AG04450 (cell line): ENCODE results near the gene ZDHHC14. TPM values are rescaled to one million over a fixed set of nuclear protein-coding genes. Genes with fewer than 3 reads are reported as not detected.

Experiments
- CTCF ChIA-PET: fragments of 300-600, 350-600 bp; formaldehyde crosslinking; extraction: SDS; loops from one replicate; lab custom pipeline; 2022; ENCODE audit warnings: antibody characterized with exemption, inconsistent platforms; lab: Charles Lee
- POLR2A ChIA-PET: fragments of 350-600 bp; formaldehyde crosslinking; extraction: SDS; loops from one replicate; lab custom pipeline; 2021; ENCODE audit warnings: antibody characterized with exemption, inconsistent platforms; lab: Yijun Ruan, JAX
- DNase-seq: peaks from one replicate; pipeline ENCODE4 v3.0.0-alpha.2; 2011; ENCODE audit warnings: low read depth, low spot score
- H3K27ac ChIP-seq: one replicate; pipeline ENCODE4 v1.5.1; 2012; ENCODE audit warnings: low read depth, low read length, control low read depth
- H3K27me3 ChIP-seq: one replicate; pipeline ENCODE4 v1.6.0; 2012; ENCODE audit warnings: low read length; ENCODE audit not compliant: control insufficient read depth, insufficient read depth
- H3K4me3 ChIP-seq: 2 replicates; pipeline ENCODE4 v1.5.1; 2011; ENCODE audit warnings: mild to moderate bottlenecking, low read depth, low read length, control low read depth
- H3K9me3 ChIP-seq: 2 replicates; pipeline ENCODE4 v1.5.1; 2012; ENCODE audit warnings: low read length; ENCODE audit not compliant: control insufficient read depth, insufficient read depth
- CTCF ChIP-seq: IDR thresholded peaks from 2 replicates; pipeline ENCODE4 v1.5.1; 2011; ENCODE audit warnings: low read depth, low read length, control low read depth, inconsistent platforms
- polyA plus RNA-seq: library from polyadenylated mRNA; depleted of rRNA; stranded (reverse); fragments of >200 nt; gene quantifications from 2 replicates; pipeline ENCODE4 v1.2.3, GENCODE V29; 2011

ZDHHC14 gene
- polyA plus RNA-seq, 1 experiment = 2.2 TPM

GRCh38 chr6:157605484-157605883 is 224.5 kb downstream of the ZDHHC14 start:
- ChIA-PET POLR2A (no interaction called here), CTCF (interaction anchor here (1.2 to 1.9 kb wide), 2 partner anchors 8 to 9 kb away, joined by 4 read pairs; no protein-coding TSS in a partner anchor)
- no peaks in the 10 kb centered on the region for H3K27me3 ChIP-seq
- no peaks in the 10 kb centered on the region for H3K9me3 ChIP-seq
- no peak for DNase-seq
- no peak overlapping the region for H3K27ac ChIP-seq
- no peak overlapping the region for H3K4me3 ChIP-seq
- no peak for TF ChIP-seq CTCF

DNA sequence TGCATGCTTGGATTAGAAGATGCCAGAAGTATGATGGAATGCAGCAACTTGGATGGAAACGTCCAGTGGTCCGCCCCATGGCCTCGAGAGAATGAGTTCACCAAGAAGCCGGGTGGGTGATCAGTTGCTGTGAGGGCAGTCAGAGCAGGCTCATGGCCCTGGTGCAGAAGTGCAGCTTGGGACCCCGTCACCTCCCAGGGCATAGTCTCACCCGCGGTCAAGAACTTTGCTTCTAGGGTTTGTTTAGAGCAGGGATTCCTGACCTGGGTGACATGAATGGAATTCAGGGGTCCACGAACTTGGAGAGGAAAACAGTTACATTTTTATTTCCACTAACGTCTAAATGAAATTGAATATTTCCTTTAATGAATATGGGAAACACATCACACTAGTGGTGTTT is 225.5 kb downstream of the ZDHHC14 start:
- Histone ChIP-seq H3K9me3 (no peaks in the 10 kb centered on the region), H3K27ac (no peak overlapping the region), H3K4me3 (no peak overlapping the region), H3K27me3 (no peaks in the 10 kb centered on the region)
- TF ChIP-seq CTCF = no peak
- DNase-seq = no peak
- POLR2A ChIA-PET = no interaction called here
- CTCF ChIA-PET = interaction anchor here (1.9 kb wide), 1 partner anchor 10 kb away, joined by 4 read pairs; no protein-coding TSS in a partner anchor

- H3K9me3 ChIP-seq = no peaks in the 10 kb centered on the region
- TF ChIP-seq CTCF = no peak
- H3K27me3 ChIP-seq = no peaks in the 10 kb centered on the region
- no peak overlapping the region for H3K27ac ChIP-seq
- H3K4me3 ChIP-seq = no peak overlapping the region
- DNase-seq = no peak
- ChIA-PET CTCF (no interaction called here), POLR2A (no interaction called here)
Observed at GRCh38 chr6:157607317-157608109, 226.5 kb downstream of the ZDHHC14 start.

DNA sequence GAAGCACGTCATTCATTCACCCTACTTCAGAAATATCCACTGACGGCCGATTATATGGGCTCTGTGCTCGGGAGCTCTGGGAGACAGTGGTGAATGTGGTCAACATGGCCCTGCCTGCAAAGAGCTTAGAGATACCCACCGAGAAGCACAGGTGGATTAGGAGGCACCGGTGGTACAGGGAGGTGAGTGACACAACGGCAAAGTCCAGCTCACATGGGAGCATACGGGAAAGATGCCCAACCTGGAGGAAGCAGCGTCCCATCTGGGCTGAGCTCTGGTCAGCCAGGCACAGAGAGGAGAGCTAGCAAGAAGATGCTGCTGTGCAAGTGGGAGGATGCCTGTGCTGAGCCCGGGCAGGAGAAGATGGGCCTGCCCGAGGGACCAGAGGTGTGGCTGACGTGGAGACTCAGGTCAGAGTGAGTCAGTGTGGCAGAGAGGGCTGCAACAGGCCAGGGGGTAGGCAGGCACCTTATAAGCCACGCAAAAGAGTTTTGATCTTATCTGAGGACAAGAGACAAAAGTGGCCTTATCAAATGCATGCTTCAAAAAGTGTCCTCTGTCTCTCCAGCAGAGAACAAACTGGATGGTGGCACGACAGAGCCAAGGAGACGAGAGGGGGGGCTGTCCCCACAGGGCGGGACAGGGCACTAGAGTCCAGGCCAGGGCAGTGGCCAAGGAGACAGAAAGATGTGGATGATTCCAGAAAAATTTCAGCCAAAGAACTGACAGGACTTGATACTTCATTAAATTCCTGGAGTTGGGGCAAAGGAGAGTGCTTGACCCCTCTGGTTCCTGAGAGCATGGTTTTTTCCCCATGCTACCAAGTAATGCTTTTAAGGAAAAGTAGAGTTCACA is 227.5 kb downstream of the ZDHHC14 start:
- POLR2A ChIA-PET = no interaction called here
- H3K27ac ChIP-seq = no peak overlapping the region
- CTCF ChIA-PET = no interaction called here
- no peak for DNase-seq
- no peak for TF ChIP-seq CTCF
- no peaks in the 10 kb centered on the region for H3K27me3 ChIP-seq
- H3K9me3 ChIP-seq = no peaks in the 10 kb centered on the region
- no peak overlapping the region for H3K4me3 ChIP-seq

- POLR2A ChIA-PET = no interaction called here
- TF ChIP-seq CTCF = no peak
- Histone ChIP-seq H3K4me3 (no peak overlapping the region), H3K27ac (no peak overlapping the region), H3K9me3 (no peaks in the 10 kb centered on the region), H3K27me3 (no peaks in the 10 kb centered on the region)
- DNase-seq = no peak
- CTCF ChIA-PET = no interaction called here
Observed at GRCh38 chr6:157609117-157609516, 228.1 kb downstream of the ZDHHC14 start.
